Measurements from ENCODE around the gene CCL7.

DNA sequence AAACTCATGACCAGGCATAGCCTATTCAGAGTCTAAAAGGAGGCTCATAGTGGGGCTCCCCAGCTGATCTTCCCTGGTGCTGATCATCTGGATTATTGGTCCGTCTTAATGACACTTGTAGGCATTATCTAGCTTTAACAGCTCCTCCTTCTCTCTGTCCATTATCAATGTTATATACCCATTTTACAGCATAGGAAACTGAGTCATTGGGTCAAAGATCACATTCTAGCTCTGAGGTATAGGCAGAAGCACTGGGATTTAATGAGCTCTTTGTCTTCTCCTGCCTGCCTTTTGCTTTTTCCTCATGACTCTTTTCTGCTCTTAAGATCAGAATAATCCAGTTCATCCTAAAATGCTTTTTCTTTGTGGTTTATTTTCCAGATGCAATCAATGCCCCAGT lies 14.2 kb upstream of the CCL7 start:
- TF ChIP-seq KLF13 (tag; IDR thresholded peaks at IDR 0.05; ENCODE audit: borderline replicate concordance, low read depth), result no peak
- no peak for TF ChIP-seq CREB1 (IDR thresholded peaks at IDR 0.05)
- TF ChIP-seq CREB1 (CRISPR knock-in tag; IDR thresholded peaks at IDR 0.05), result no peak
- no peak for TF ChIP-seq MYC (IDR thresholded peaks at IDR 0.05; ENCODE audit: low read depth, low read length)
- TF ChIP-seq MYC (CRISPR knock-in tag; IDR thresholded peaks at IDR 0.05; ENCODE audit: borderline replicate concordance, low read depth), result no peak
- TF ChIP-seq, protein P1, sequence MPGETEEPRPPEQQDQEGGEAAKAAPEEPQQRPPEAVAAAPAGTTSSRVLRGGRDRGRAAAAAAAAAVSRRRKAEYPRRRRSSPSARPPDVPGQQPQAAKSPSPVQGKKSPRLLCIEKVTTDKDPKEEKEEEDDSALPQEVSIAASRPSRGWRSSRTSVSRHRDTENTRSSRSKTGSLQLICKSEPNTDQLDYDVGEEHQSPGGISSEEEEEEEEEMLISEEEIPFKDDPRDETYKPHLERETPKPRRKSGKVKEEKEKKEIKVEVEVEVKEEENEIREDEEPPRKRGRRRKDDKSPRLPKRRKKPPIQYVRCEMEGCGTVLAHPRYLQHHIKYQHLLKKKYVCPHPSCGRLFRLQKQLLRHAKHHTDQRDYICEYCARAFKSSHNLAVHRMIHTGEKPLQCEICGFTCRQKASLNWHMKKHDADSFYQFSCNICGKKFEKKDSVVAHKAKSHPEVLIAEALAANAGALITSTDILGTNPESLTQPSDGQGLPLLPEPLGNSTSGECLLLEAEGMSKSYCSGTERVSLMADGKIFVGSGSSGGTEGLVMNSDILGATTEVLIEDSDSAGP (CRISPR knock-in tag; IDR thresholded peaks at IDR 0.05), result no peak
- TF ChIP-seq, protein P2, sequence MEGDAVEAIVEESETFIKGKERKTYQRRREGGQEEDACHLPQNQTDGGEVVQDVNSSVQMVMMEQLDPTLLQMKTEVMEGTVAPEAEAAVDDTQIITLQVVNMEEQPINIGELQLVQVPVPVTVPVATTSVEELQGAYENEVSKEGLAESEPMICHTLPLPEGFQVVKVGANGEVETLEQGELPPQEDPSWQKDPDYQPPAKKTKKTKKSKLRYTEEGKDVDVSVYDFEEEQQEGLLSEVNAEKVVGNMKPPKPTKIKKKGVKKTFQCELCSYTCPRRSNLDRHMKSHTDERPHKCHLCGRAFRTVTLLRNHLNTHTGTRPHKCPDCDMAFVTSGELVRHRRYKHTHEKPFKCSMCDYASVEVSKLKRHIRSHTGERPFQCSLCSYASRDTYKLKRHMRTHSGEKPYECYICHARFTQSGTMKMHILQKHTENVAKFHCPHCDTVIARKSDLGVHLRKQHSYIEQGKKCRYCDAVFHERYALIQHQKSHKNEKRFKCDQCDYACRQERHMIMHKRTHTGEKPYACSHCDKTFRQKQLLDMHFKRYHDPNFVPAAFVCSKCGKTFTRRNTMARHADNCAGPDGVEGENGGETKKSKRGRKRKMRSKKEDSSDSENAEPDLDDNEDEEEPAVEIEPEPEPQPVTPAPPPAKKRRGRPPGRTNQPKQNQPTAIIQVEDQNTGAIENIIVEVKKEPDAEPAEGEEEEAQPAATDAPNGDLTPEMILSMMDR (IDR thresholded peaks at IDR 0.05 in 2 of 3, conservative IDR thresholded peaks at IDR 0.05 in 1 of 3; ENCODE audit: insufficient read depth in 2 of 3, low read depth in 1 of 3, low read length in 3 of 3), result no peak
- TF ChIP-seq, protein P3, sequence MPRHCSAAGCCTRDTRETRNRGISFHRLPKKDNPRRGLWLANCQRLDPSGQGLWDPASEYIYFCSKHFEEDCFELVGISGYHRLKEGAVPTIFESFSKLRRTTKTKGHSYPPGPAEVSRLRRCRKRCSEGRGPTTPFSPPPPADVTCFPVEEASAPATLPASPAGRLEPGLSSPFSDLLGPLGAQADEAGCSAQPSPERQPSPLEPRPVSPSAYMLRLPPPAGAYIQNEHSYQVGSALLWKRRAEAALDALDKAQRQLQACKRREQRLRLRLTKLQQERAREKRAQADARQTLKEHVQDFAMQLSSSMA (CRISPR knock-in tag; IDR thresholded peaks at IDR 0.05), result no peak
- no peak for TF ChIP-seq SMAD4 (CRISPR knock-in tag; conservative IDR thresholded peaks at IDR 0.05)
- TF ChIP-seq ZNF398 (CRISPR knock-in tag; IDR thresholded peaks at IDR 0.05), result no peak
- no peak for TF ChIP-seq ZZZ3 (IDR thresholded peaks at IDR 0.05)
- TF ChIP-seq MAFF (IDR thresholded peaks at IDR 0.05; ENCODE audit: low read length), result no peak
